ENCODE results near the gene PRSS23.
"Not testable (repeated sequence)": the region's sequence is repeated elsewhere in the genome, so short reads cannot be mapped to it uniquely, and the experiment has no call there.

Gene PRSS23

GRCh38 chr11:86811637-86812321 is 11.4 kb downstream of the PRSS23 start:
- H3K27me3 ChIP-seq (ENCODE audit: control insufficient read depth, insufficient read depth, low read length), result no peaks in the 10 kb centered on the region
- DNase-seq (ENCODE audit: low read depth, low spot score), result no peak
- no peak overlapping the region for H3K27ac ChIP-seq (ENCODE audit: low read length)
- WGBS (ENCODE audit: insufficient coverage, insufficient read length), result no CpG with 5 or more reads among the region's 2 CpGs
- H3K36me3 ChIP-seq (ENCODE audit: control insufficient read depth, insufficient read depth, low read length), result no peaks in the 10 kb centered on the region
- H3K9me3 ChIP-seq (ENCODE audit: control insufficient read depth, insufficient read depth, low read length), result no peaks in the 10 kb centered on the region
- H3K4me3 ChIP-seq (ENCODE audit: low read length), result no peak overlapping the region
- peaks cover 5% of the 10 kb centered on the region; the same call in 1 of the 2 replicates for H3K4me1 ChIP-seq (ENCODE audit: control insufficient read depth, insufficient read depth, low read length)

- no CpG with 5 or more reads among the region's 7 CpGs for WGBS (ENCODE audit: insufficient coverage, insufficient read length)
- DNase-seq (ENCODE audit: low read depth, low spot score), result no peak
- no peak overlapping the region for H3K4me3 ChIP-seq (ENCODE audit: low read length)
- H3K27me3 ChIP-seq (ENCODE audit: control insufficient read depth, insufficient read depth, low read length), result no peaks in the 10 kb centered on the region
- peaks cover 5% of the 10 kb centered on the region; the same call in 1 of the 2 replicates for H3K4me1 ChIP-seq (ENCODE audit: control insufficient read depth, insufficient read depth, low read length)
- H3K27ac ChIP-seq (ENCODE audit: low read length), result no peak overlapping the region
- H3K36me3 ChIP-seq (ENCODE audit: control insufficient read depth, insufficient read depth, low read length), result no peaks in the 10 kb centered on the region
- H3K9me3 ChIP-seq (ENCODE audit: control insufficient read depth, insufficient read depth, low read length), result no peaks in the 10 kb centered on the region
Observed at GRCh38 chr11:86812322-86812670, 12.0 kb downstream of the PRSS23 start.

- no peaks in the 10 kb centered on the region for H3K27me3 ChIP-seq (ENCODE audit: control insufficient read depth, insufficient read depth, low read length)
- H3K36me3 ChIP-seq (ENCODE audit: control insufficient read depth, insufficient read depth, low read length), result no peaks in the 10 kb centered on the region
- peaks cover 5% of the 10 kb centered on the region; the same call in 1 of the 2 replicates for H3K4me1 ChIP-seq (ENCODE audit: control insufficient read depth, insufficient read depth, low read length)
- no peak for DNase-seq (ENCODE audit: low read depth, low spot score)
- no peak overlapping the region for H3K27ac ChIP-seq (ENCODE audit: low read length)
- H3K4me3 ChIP-seq (ENCODE audit: low read length), result no peak overlapping the region
- no peaks in the 10 kb centered on the region for H3K9me3 ChIP-seq (ENCODE audit: control insufficient read depth, insufficient read depth, low read length)
- WGBS (ENCODE audit: insufficient coverage, insufficient read length), result no CpG with 5 or more reads among the region's 1 CpG
Observed at GRCh38 chr11:86812981-86813380, 12.6 kb downstream of the PRSS23 start.

DNA sequence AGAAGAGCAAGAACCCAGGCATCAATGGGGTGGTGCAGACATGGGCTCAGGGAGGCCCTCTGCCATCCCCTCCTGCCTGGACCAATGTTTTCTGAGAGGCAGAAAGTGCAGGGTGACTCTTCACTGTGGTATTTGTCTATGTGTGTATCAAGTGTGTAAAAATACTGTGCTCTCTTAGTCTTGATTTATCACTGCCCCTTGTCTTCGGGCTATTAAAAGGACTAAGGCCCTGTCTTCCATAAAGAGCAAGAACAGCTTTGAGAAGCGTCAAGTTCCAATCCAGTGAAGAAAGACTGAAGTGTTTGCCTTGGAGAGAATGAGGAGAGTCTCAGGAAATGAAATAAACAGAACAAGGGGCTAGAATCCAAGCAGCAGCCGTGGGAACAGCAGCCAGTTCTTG is 14.4 kb downstream of the PRSS23 start:
- Histone ChIP-seq H3K4me1 (ENCODE audit: control insufficient read depth, insufficient read depth, low read length) (peaks cover 5% of the 10 kb centered on the region; the same call in 1 of the 2 replicates), H3K4me3 (ENCODE audit: low read length) (no peak overlapping the region), H3K27ac (ENCODE audit: low read length) (no peak overlapping the region), H3K9me3 (ENCODE audit: control insufficient read depth, insufficient read depth, low read length) (no peaks in the 10 kb centered on the region), H3K27me3 (ENCODE audit: control insufficient read depth, insufficient read depth, low read length) (no peaks in the 10 kb centered on the region), H3K36me3 (ENCODE audit: control insufficient read depth, insufficient read depth, low read length) (no peaks in the 10 kb centered on the region)
- WGBS (ENCODE audit: insufficient coverage, insufficient read length), result no CpG with 5 or more reads among the region's 3 CpGs
- no peak for DNase-seq (ENCODE audit: low read depth, low spot score)

- WGBS (ENCODE audit: insufficient coverage, insufficient read length), result no CpG with 5 or more reads among the region's 2 CpGs
- Histone ChIP-seq H3K4me3 (ENCODE audit: low read length) (no peak overlapping the region), H3K27me3 (ENCODE audit: control insufficient read depth, insufficient read depth, low read length) (no peaks in the 10 kb centered on the region), H3K36me3 (ENCODE audit: control insufficient read depth, insufficient read depth, low read length) (no peaks in the 10 kb centered on the region), H3K27ac (ENCODE audit: low read length) (no peak overlapping the region), H3K9me3 (ENCODE audit: control insufficient read depth, insufficient read depth, low read length) (no peaks in the 10 kb centered on the region), H3K4me1 (ENCODE audit: control insufficient read depth, insufficient read depth, low read length) (peaks cover 5% of the 10 kb centered on the region; the same call in 1 of the 2 replicates)
- no peak for DNase-seq (ENCODE audit: low read depth, low spot score)
Observed at GRCh38 chr11:86815726-86816125, 15.4 kb downstream of the PRSS23 start.

- Histone ChIP-seq H3K9me3 (ENCODE audit: control insufficient read depth, insufficient read depth, low read length) (no peaks in the 10 kb centered on the region), H3K27ac (ENCODE audit: low read length) (no peak overlapping the region), H3K36me3 (ENCODE audit: control insufficient read depth, insufficient read depth, low read length) (no peaks in the 10 kb centered on the region), H3K4me1 (ENCODE audit: control insufficient read depth, insufficient read depth, low read length) (peaks cover 5% of the 10 kb centered on the region; the same call in 1 of the 2 replicates), H3K4me3 (ENCODE audit: low read length) (no peak overlapping the region), H3K27me3 (ENCODE audit: control insufficient read depth, insufficient read depth, low read length) (no peaks in the 10 kb centered on the region)
- DNase-seq (ENCODE audit: low read depth, low spot score), result no peak
- no CpG with 5 or more reads among the region's 5 CpGs for WGBS (ENCODE audit: insufficient coverage, insufficient read length)
Observed at GRCh38 chr11:86816251-86816726, 15.9 kb downstream of the PRSS23 start.

- Histone ChIP-seq H3K27me3 (ENCODE audit: control insufficient read depth, insufficient read depth, low read length) (no peaks in the 10 kb centered on the region), H3K4me3 (ENCODE audit: low read length) (no peak overlapping the region), H3K4me1 (ENCODE audit: control insufficient read depth, insufficient read depth, low read length) (no peaks in the 10 kb centered on the region), H3K9me3 (ENCODE audit: control insufficient read depth, insufficient read depth, low read length) (no peaks in the 10 kb centered on the region), H3K27ac (ENCODE audit: low read length) (no peak overlapping the region), H3K36me3 (ENCODE audit: control insufficient read depth, insufficient read depth, low read length) (no peaks in the 10 kb centered on the region)
- DNase-seq (ENCODE audit: low read depth, low spot score), result no peak
- no CpG with 5 or more reads among the region's 9 CpGs for WGBS (ENCODE audit: insufficient coverage, insufficient read length)
Observed at GRCh38 chr11:86818462-86819192, 18.3 kb downstream of the PRSS23 start.

GRCh38 chr11:86824139-86824538 is 23.8 kb downstream of the PRSS23 start:
- H3K4me3 ChIP-seq (ENCODE audit: low read length); H3K27ac ChIP-seq (ENCODE audit: low read length); H3K9me3 ChIP-seq (ENCODE audit: control insufficient read depth, insufficient read depth, low read length); DNase-seq (ENCODE audit: low read depth, low spot score); H3K36me3 ChIP-seq (ENCODE audit: control insufficient read depth, insufficient read depth, low read length); H3K27me3 ChIP-seq (ENCODE audit: control insufficient read depth, insufficient read depth, low read length); H3K4me1 ChIP-seq (ENCODE audit: control insufficient read depth, insufficient read depth, low read length): not testable (repeated sequence)
- WGBS (ENCODE audit: insufficient coverage, insufficient read length), result no CpG with 5 or more reads among the region's 3 CpGs

- DNase-seq (ENCODE audit: low read depth, low spot score); H3K27me3 ChIP-seq (ENCODE audit: control insufficient read depth, insufficient read depth, low read length); H3K4me1 ChIP-seq (ENCODE audit: control insufficient read depth, insufficient read depth, low read length); H3K36me3 ChIP-seq (ENCODE audit: control insufficient read depth, insufficient read depth, low read length); H3K9me3 ChIP-seq (ENCODE audit: control insufficient read depth, insufficient read depth, low read length); H3K27ac ChIP-seq (ENCODE audit: low read length); H3K4me3 ChIP-seq (ENCODE audit: low read length): not testable (repeated sequence)
- WGBS (ENCODE audit: insufficient coverage, insufficient read length), result no CpG with 5 or more reads among the region's 6 CpGs
Observed at GRCh38 chr11:86834376-86834775, 34.0 kb downstream of the PRSS23 start.

GRCh38 chr11:86844762-86845508 is 44.6 kb downstream of the PRSS23 start:
- not testable (repeated sequence) for H3K9me3 ChIP-seq (ENCODE audit: control insufficient read depth, insufficient read depth, low read length); DNase-seq (ENCODE audit: low read depth, low spot score); H3K27me3 ChIP-seq (ENCODE audit: control insufficient read depth, insufficient read depth, low read length); H3K27ac ChIP-seq (ENCODE audit: low read length); H3K36me3 ChIP-seq (ENCODE audit: control insufficient read depth, insufficient read depth, low read length); H3K4me1 ChIP-seq (ENCODE audit: control insufficient read depth, insufficient read depth, low read length); H3K4me3 ChIP-seq (ENCODE audit: low read length)
- no CpG with 5 or more reads among the region's 4 CpGs for WGBS (ENCODE audit: insufficient coverage, insufficient read length)

All from iPS DF 6.9 (cell line).